CD4-positive, alpha-beta T cell treated with Interleukin-4 for 1 hour (primary cell): ENCODE data around the gene GPR146.

ENCODE experiments used
- DNase-seq, 2 donors: peaks; one replicate each; pipeline ENCODE4 v3.0.0-alpha.2; 2020 to 2022

Gene GPR146

DNA sequence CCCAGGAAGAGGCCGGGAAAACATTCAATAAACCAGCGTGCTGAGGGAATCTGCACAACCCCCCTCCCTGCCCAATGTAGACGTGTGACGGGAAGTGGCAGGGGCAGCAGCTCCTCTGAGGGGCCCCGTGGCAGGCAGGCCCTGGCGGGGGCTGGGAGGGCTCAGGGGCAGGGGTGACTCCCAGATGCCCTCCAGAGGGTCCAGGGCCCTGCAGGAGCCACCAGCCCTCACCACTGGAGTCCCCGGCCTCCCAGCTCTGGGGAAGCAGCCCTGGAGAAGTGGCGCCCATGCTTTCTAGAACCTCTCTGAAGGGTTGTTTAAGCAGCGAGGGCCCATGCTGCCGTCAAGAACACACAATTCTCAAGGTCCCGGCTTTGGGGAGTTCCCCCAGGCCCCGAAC is 35.2 kb downstream of the GPR146 start:
- DNase-seq = no peak

DNA sequence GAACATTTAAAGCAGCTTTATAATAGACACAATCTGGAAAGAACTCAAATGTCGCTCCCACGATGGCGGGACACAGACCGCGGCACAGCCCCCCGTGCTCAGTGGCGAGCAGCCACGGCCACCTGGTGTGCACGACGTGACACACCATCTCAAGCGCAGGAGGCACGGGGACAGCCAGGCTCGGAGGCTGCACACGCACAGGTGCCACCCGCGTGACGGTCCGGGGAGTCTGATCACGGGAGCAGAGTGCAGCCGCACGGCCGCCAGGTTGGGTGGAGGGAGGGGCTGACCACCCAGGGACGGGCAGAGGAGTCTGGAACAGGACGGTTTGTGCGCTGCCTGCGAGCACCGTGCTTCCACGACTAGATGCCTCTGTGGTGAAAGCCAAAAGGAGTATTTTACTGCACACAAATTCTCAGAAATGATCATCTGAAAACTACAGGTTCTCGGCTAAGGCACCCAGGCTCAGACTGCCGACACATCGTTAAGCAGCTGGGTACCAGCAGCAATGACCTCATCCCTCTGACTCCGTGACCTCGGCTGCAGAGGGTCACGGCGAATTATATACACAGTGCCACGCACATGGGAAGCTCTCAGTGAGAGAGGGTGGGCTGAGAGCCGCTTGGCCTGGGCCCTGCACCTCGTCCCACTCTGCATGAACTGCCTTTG is 36.0 kb downstream of the GPR146 start:
- no peak for DNase-seq

DNA sequence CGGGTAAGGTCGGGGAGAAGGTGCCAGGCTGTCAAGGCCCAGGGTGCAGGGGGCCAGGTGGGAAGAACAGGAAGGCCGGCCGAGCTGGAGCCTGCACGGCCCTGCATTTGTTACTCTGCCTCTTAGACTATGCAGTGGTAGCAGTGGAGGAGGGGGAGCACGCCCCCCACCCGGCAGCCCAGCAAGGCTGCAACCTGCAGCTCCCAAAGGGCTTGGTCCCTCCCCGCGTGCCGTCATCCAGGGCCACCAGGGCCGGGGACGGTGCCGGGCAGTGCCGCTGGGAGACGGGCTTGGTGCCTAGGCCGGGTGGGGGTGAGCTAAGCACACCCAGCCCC is 36.5 kb downstream of the GPR146 start:
- no peak for DNase-seq

- no peak for DNase-seq
Observed at GRCh38 chr7:1081336-1081735, 37.0 kb downstream of the GPR146 start.

DNA sequence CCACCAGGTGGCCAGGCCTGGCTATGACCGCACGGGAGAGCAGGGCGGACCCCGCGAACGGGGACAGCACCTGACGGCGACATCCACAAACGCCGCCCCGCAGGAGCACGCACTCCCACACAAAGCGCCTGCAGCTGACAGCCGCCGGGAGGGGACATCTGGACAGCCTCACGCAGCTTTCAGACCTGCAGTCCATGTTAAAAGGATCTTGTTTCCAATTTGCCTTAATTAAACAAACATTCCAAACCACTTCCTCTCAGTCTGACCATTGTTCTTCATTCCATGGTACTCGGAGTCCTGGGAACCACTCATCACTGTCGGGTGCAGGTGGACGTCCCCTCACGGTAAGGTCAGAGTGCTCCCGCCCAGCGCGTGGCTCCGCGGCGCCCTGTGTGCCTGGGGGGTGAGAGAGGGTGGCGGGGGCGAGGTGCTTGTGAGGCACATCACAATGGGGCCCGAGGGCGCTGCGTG is 37.6 kb downstream of the GPR146 start:
- DNase-seq = no peak

DNA sequence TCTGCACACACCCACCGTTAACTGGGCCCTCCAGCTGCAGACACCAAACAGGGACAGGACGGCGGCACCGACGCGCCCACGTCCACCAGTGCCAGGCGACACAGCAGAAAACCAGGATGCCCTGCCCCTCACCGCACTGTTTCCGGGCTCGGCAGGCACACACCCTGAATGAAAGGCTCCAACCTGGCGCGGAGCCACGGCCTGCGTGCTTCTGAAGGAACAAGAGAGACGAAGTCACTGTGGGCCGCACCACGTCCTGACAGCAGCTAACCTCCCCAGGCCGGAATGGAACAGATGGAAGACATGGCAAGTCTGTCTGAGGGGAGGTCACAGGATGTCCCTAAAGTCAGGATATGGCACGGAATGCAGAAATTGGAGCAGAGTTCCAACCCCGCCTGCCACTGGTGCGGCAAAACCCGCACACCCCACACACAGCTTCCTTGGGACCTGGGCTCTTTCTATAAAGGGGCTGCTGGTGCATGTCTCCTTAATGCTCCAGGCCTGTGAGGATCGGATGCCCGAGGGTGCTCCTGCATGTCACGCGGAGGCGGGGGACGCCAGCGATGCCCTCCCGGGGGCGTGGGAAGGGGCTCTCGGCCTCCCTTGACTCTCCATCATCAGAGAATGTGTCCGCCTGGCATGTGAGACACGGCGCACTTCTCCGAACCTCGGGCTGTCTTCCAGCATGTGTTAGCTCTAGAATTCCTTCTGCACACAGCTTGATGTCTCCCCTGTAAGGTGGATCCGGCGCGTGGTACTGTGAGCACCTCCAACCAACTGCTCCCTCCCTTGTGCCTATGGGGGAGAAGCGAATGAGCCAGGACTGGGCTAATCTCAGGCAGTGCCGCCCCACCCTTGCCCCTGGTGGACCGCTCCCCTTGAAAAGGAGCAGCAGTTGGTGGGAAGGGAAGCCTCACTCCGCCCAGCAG is 39.6 kb downstream of the GPR146 start:
- no peak for DNase-seq

- no peak for DNase-seq
Observed at GRCh38 chr7:1085266-1085665, 40.9 kb downstream of the GPR146 start.

DNA sequence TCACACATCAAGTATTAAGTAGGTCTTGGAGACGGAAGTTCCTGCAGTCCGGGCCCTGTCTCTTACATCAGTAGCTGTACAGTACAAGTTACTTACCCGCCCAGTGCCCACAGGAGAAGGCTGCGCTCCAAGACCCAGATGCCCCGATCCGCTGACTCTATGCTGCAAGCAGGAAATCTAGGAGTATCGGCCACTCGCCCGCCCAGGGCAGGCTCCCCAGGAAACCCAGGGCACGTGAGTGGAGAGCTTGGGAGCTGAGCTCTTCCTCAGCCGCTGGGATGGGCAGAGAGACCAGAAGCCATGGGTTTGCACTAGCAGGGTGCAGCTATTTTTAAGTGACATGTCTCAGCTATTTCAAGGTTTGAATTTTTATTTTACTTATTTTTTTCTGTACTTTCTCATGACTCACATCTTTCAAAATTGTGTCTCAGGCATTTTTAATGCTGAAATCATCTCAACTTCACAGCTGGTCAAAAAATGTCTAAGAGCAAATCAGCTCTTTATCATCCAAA is 41.6 kb downstream of the GPR146 start:
- no peak for DNase-seq

DNA sequence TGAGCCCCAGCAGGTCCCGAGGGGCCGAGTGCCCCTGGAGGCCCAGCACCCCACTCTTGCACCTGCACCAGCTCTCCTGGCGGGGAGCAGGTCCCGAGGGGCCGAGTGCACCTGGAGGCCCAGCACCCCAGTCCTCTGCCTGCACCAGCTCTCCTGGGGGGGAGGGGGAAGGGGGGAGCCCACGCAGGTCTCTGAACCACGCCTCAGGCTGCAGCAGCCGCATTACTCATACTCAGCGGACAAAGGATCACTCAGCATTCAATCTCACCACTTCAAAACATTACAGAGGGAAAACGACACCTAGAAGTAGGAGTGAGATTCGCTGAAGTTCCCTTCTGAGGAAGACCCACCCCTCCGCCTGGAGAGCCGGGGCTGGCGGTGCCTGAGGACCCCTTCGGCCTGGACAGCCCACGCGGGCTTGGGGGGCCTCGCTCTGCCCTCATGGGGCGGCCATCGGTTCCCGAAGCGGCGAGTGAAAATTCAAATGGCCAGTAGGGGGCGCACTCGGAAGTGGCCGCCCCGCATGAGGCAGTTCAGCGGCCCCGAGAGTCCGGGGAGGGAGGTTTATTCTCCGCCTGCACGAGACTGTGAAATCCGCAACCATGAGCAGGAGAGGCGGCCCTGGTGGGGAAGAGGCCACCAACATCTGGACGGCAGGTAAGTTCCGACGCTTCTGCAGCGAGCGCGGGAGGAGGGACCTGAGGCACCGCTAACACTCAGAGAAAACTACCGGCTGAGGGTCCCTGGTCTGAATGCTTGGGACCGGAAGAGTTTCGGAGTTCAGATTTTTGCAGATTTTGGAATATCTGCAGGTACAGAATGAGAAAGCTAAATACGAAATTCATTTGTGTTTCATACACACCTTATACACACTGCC is 42.5 kb downstream of the GPR146 start:
- DNase-seq = peak; percentile 68 to 80

DNA sequence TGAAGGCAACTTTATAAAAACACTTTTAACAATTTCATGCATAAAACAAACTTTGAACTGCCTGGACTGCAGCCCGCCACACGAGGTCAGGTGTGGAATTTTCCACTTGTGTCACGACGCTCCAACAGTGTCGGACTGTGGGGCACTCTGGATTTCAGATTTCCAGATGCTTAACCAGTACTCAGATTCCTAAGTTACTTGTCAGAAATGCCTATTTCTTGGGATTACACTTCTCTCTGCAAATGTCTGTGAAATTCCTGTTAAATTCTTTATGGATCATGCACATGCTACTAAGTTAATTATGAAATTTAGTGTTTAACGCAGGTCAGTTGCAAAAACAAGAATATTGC is 43.1 kb downstream of the GPR146 start:
- no peak for DNase-seq

DNA sequence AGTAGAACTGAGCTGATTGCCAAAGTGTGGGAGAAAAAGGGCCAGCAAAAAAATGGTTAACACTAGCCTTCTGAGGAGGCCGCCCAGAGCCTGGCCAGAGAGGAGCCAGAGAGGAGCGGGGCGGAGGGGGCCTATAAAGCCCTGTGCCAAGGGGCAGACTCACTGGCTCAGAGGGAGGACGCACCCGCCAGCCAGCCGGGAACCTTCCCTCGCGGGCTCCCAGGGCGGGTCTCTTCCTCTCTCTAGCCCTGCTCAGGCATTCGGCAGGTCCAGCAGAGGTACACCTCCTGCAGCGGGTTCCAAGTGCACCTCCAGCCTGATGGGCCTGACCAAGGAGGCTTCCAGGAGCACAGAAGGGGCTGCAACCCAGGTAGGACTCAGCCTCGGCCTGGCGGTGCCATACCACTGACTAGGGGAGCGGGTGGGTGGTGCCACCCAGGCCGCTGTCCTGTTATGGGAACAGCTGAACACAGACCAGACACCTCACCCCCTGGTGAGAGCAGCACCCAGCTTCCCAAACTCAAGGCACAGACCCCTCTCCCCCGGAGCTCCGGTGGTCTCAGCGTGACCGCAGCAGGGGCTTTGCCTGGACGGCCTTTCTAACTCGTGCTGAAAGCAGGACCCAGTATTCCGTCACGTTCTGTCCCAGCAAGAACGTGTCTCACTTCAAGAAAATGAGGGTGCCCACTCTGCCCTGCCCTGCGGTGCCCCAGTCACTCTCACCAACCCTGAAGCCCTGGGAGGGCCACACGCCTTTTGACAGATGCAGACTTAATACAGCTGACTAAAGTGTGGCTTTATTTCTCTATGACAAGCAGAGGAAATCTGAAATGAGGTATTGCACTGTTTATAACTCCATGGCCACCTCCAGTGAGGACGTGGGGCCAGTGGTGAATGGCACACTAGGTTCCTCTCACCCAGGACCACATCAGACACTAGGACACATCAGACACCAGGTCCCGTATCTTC is 43.9 kb downstream of the GPR146 start, which contains the start of gene GPER1:
TSS of gene GPER1 (plus strand) at position 162 of the 969 bp plus-strand sequence. CDS start 3,616 bp downstream, outside the sequence.
- no peak for DNase-seq

GRCh38 chr7:1090236-1090635 is 45.9 kb downstream of the GPR146 start:
- no peak for DNase-seq

DNA sequence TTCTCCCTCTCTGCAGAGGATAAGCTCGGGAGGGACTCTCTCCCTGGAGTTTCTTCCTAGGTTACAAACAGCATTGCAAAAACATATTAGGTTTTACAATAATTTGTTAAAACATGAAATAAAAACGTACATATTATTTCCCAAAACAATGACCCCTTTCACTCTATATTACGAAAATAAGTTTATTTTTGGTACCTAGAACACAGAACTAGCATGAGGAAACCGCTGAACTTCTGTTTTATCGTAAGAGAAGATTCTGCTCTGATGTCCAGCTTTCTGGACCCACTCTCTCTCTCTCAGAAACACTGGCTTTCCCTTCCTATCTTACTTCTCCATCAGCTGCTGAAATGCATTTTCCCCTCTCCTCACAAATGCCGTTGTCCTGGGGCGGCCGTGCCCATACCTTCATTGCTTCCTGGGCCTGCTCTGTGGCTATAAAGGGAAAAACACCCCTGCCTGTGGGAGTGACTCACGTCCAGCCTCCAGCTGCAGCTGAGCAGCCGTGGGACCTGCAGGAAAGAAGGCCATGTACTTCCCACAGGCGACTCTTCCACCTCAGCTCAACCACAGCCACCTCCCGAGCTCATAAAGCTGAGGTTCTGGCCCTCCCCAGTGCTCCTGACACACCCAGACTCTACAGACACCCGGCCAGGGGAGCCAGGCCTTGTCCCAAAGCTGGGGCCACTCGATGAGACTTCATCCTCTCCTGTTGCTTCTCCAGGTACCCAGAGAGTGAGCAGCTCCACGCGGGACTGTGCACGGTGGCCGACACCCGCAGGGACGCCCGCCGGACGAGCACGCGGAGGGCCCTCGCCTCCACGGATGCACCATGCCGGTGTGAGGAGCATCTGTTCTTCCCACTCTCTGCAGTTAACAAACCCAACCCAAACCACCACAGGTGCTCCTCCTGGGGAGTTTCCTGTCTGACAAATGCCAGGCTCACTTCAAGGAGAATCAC is 46.6 kb downstream of the GPR146 start:
- no peak for DNase-seq

- no peak for DNase-seq
Observed at GRCh38 chr7:1091644-1092027, 47.3 kb downstream of the GPR146 start.

- no peak for DNase-seq
Observed at GRCh38 chr7:1092161-1092632, 47.9 kb downstream of the GPR146 start.

GRCh38 chr7:1092806-1093501 is 48.6 kb downstream of the GPR146 start:
- no peak for DNase-seq

DNA sequence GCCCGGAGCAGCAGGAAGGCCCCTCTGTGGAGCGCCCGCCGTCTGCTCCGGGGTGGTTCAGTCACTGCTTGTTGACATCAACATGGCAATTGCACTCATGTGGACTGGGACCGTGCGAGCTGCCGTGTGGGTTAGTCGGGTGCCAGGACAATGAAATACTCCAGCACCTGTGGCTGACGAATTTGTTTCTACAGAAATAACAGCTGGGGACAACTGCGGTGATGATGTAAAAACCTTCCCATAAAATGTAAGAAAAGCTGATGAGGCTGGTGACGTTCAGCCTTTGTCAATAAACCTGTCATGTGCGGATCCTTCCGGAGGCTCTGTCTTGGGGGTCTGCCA is 49.1 kb downstream of the GPR146 start:
- DNase-seq = no peak

- DNase-seq = no peak
Observed at GRCh38 chr7:1093916-1094508, 49.7 kb downstream of the GPR146 start.

- no peak for DNase-seq
Observed at GRCh38 chr7:1094870-1095269, 50.5 kb downstream of the GPR146 start.
